Neural cell (in vitro differentiated cells): Measurements from ENCODE around the gene RAB13.

Source experiments
- EZH2 ChIP-seq: fragments of 200-600, 300-800 bp; shearing (Covaris generic), sonication (generic); IDR thresholded peaks from 2 replicates; pipeline ENCODE4 v1.6.1; 2014; ENCODE audit warnings: antibody characterized with exemption, low read length, borderline replicate concordance, mild to moderate bottlenecking; ENCODE audit not compliant: insufficient read depth, poor library complexity, severe bottlenecking
- RAD21 ChIP-seq: fragments of 450-650 bp; conservative IDR thresholded peaks from 2 replicates; pipeline ENCODE4 v1.6.1; 2014; ENCODE audit warnings: antibody characterized with exemption, mild to moderate bottlenecking, moderate library complexity
- REST ChIP-seq: IDR thresholded peaks from 2 replicates; pipeline ENCODE4 v1.6.1; 2012; ENCODE audit warnings: borderline replicate concordance
- TAF1 ChIP-seq: IDR thresholded peaks from 2 replicates; pipeline ENCODE4 v1.6.1; 2012; ENCODE audit warnings: low read depth
- TF ChIP-seq, protein P1 (sequence below): fragments of 450-650 bp; IDR thresholded peaks from 2 replicates; pipeline ENCODE4 v1.5.1; 2014; ENCODE audit warnings: antibody characterized with exemption, mild to moderate bottlenecking, moderate library complexity; ENCODE audit not compliant: poor library complexity, severe bottlenecking

DNA sequence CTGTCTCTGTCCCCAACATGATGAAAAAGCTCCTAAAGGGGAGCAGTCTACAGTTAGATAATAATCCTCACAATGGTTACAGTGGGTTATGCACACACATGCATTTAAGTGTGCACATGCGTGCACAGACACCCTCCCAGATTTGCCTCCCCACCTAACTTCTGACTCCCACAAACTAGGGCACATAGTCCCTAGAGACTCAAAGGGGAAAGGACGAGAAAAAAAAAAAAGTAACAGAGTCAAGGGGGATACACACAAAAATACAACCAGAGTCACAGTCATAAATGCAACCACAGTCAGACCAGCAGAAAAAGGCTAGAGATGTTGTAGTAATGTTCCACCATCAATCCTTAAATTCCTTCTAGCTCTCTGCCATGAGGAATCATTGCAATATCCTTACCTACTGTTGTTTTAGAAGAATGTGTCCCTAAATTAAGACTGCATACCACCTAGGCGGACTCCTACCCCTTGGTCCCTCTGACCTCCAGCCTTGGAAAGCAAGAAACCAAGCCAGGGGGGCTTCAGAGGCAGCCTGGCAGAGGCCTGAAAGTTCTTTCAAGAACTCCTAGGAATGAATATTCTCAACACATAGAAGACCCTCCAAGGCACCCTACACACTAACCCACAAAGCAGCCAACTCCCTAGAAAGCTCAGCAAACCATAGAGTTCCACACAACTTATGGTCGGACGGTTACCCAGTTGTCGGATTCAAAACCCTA is 29.0 kb downstream of the RAB13 start:
- TF ChIP-seq, protein P1, sequence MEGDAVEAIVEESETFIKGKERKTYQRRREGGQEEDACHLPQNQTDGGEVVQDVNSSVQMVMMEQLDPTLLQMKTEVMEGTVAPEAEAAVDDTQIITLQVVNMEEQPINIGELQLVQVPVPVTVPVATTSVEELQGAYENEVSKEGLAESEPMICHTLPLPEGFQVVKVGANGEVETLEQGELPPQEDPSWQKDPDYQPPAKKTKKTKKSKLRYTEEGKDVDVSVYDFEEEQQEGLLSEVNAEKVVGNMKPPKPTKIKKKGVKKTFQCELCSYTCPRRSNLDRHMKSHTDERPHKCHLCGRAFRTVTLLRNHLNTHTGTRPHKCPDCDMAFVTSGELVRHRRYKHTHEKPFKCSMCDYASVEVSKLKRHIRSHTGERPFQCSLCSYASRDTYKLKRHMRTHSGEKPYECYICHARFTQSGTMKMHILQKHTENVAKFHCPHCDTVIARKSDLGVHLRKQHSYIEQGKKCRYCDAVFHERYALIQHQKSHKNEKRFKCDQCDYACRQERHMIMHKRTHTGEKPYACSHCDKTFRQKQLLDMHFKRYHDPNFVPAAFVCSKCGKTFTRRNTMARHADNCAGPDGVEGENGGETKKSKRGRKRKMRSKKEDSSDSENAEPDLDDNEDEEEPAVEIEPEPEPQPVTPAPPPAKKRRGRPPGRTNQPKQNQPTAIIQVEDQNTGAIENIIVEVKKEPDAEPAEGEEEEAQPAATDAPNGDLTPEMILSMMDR, result no peak
- TF ChIP-seq REST (no peak), RAD21 (no peak), TAF1 (no peak), EZH2 (no peak)
